ENCODE data around the gene RAB30. TPM values are rescaled to one million over a fixed set of nuclear protein-coding genes. Genes with fewer than 3 reads are reported as not detected.
A peak's percentile ranks its signal among the peaks of the same experiment; 100 is the strongest.

Gene RAB30
- total and polyA plus RNA-seq, 2 donors = 4.5 to 7.5 TPM

- Histone ChIP-seq H3K4me3 (ENCODE audit: low read length in 2 of 2) (no peak overlapping the region), H3K27me3 (ENCODE audit: control insufficient read depth in 2 of 2, insufficient read depth in 1 of 2, low read length in 1 of 2) (no peaks in the 10 kb centered on the region), H3K4me1 (ENCODE audit: control insufficient read depth in 2 of 2, insufficient read depth in 2 of 2, low read length in 2 of 2) (peaks cover 0 to 3% of the 10 kb centered on the region in 2 donors), H3K9me3 (ENCODE audit: control insufficient read depth in 2 of 2, insufficient read depth in 1 of 2, low read length in 1 of 2) (no peaks in the 10 kb centered on the region), H3K27ac (ENCODE audit: low read depth in 1 of 2, low read length in 1 of 2) (no peak overlapping the region), H3K36me3 (ENCODE audit: control insufficient read depth in 2 of 2, insufficient read depth in 2 of 2, low read length in 1 of 2) (no peaks in the 10 kb centered on the region)
- DNase-seq (ENCODE audit: low read depth in 6 of 9, low spot score in 9 of 9) = peak in 1 of 9 donors; percentile 38
- 68% methylated on average over 3 of the region's 3 CpGs for WGBS
These were observed 47.3 kb downstream of the RAB30 start for GRCh38 chr11:83024270-83024854.

- Histone ChIP-seq H3K36me3 (ENCODE audit: control insufficient read depth in 2 of 2, insufficient read depth in 2 of 2, low read length in 1 of 2) (no peaks in the 10 kb centered on the region), H3K27ac (ENCODE audit: low read depth in 1 of 2, low read length in 1 of 2) (no peak overlapping the region), H3K9me3 (ENCODE audit: control insufficient read depth in 2 of 2, insufficient read depth in 1 of 2, low read length in 1 of 2) (no peaks in the 10 kb centered on the region), H3K4me3 (ENCODE audit: low read length in 2 of 2) (no peak overlapping the region), H3K4me1 (ENCODE audit: control insufficient read depth in 2 of 2, insufficient read depth in 2 of 2, low read length in 2 of 2) (peaks cover 0 to 3% of the 10 kb centered on the region in 2 donors), H3K27me3 (ENCODE audit: control insufficient read depth in 2 of 2, insufficient read depth in 1 of 2, low read length in 1 of 2) (no peaks in the 10 kb centered on the region)
- 87% methylated on average over 4 of the region's 4 CpGs for WGBS
- no peak for DNase-seq (ENCODE audit: low read depth in 6 of 9, low spot score in 9 of 9)
These were observed 48.3 kb downstream of the RAB30 start for GRCh38 chr11:83023410-83023809.

GRCh38 chr11:83021780-83022125 lies 49.9 kb downstream of the RAB30 start:
- no peaks in the 10 kb centered on the region for H3K27me3 ChIP-seq (ENCODE audit: control insufficient read depth in 2 of 2, insufficient read depth in 1 of 2, low read length in 1 of 2)
- no peak overlapping the region for H3K27ac ChIP-seq (ENCODE audit: low read depth in 1 of 2, low read length in 1 of 2)
- no peak overlapping the region for H3K4me3 ChIP-seq (ENCODE audit: low read length in 2 of 2)
- 100% methylated on average over 2 of the region's 2 CpGs for WGBS
- no peaks in the 10 kb centered on the region for H3K36me3 ChIP-seq (ENCODE audit: control insufficient read depth in 2 of 2, insufficient read depth in 2 of 2, low read length in 1 of 2)
- DNase-seq (ENCODE audit: low read depth in 6 of 9, low spot score in 9 of 9) = no peak
- no peaks in the 10 kb centered on the region for H3K9me3 ChIP-seq (ENCODE audit: control insufficient read depth in 2 of 2, insufficient read depth in 1 of 2, low read length in 1 of 2)
- H3K4me1 ChIP-seq (ENCODE audit: control insufficient read depth in 2 of 2, insufficient read depth in 2 of 2, low read length in 2 of 2) = peaks cover 0 to 3% of the 10 kb centered on the region in 2 donors

GRCh38 chr11:83020942-83021779 lies 50.5 kb downstream of the RAB30 start:
- WGBS = 97% methylated on average over 17 of the region's 17 CpGs
- H3K36me3 ChIP-seq (ENCODE audit: control insufficient read depth in 2 of 2, insufficient read depth in 2 of 2, low read length in 1 of 2) = no peaks in the 10 kb centered on the region
- no peaks in the 10 kb centered on the region for H3K27me3 ChIP-seq (ENCODE audit: control insufficient read depth in 2 of 2, insufficient read depth in 1 of 2, low read length in 1 of 2)
- H3K27ac ChIP-seq (ENCODE audit: low read depth in 1 of 2, low read length in 1 of 2) = no peak overlapping the region
- DNase-seq (ENCODE audit: low read depth in 6 of 9, low spot score in 9 of 9) = no peak
- no peak overlapping the region for H3K4me3 ChIP-seq (ENCODE audit: low read length in 2 of 2)
- no peaks in the 10 kb centered on the region for H3K9me3 ChIP-seq (ENCODE audit: control insufficient read depth in 2 of 2, insufficient read depth in 1 of 2, low read length in 1 of 2)
- peaks cover 0 to 3% of the 10 kb centered on the region in 2 donors for H3K4me1 ChIP-seq (ENCODE audit: control insufficient read depth in 2 of 2, insufficient read depth in 2 of 2, low read length in 2 of 2)

- no peaks in the 10 kb centered on the region for H3K9me3 ChIP-seq (ENCODE audit: control insufficient read depth in 2 of 2, insufficient read depth in 1 of 2, low read length in 1 of 2)
- no peaks in the 10 kb centered on the region for H3K27me3 ChIP-seq (ENCODE audit: control insufficient read depth in 2 of 2, insufficient read depth in 1 of 2, low read length in 1 of 2)
- H3K36me3 ChIP-seq (ENCODE audit: control insufficient read depth in 2 of 2, insufficient read depth in 2 of 2, low read length in 1 of 2) = no peaks in the 10 kb centered on the region
- 96% methylated on average over 12 of the region's 12 CpGs for WGBS
- H3K27ac ChIP-seq (ENCODE audit: low read depth in 1 of 2, low read length in 1 of 2) = no peak overlapping the region
- no peak overlapping the region for H3K4me3 ChIP-seq (ENCODE audit: low read length in 2 of 2)
- peaks cover 0 to 3% of the 10 kb centered on the region in 2 donors for H3K4me1 ChIP-seq (ENCODE audit: control insufficient read depth in 2 of 2, insufficient read depth in 2 of 2, low read length in 2 of 2)
- no peak for DNase-seq (ENCODE audit: low read depth in 6 of 9, low spot score in 9 of 9)
These were observed 51.7 kb downstream of the RAB30 start for GRCh38 chr11:83019888-83020579.

- H3K4me1 ChIP-seq (ENCODE audit: control insufficient read depth in 2 of 2, insufficient read depth in 2 of 2, low read length in 2 of 2) = no peaks in the 10 kb centered on the region
- no peak overlapping the region for H3K4me3 ChIP-seq (ENCODE audit: low read length in 2 of 2)
- 97% methylated on average over 1 of the region's 1 CpG for WGBS
- DNase-seq (ENCODE audit: low read depth in 6 of 9, low spot score in 9 of 9) = no peak
- no peaks in the 10 kb centered on the region for H3K9me3 ChIP-seq (ENCODE audit: control insufficient read depth in 2 of 2, insufficient read depth in 1 of 2, low read length in 1 of 2)
- H3K36me3 ChIP-seq (ENCODE audit: control insufficient read depth in 2 of 2, insufficient read depth in 2 of 2, low read length in 1 of 2) = no peaks in the 10 kb centered on the region
- H3K27me3 ChIP-seq (ENCODE audit: control insufficient read depth in 2 of 2, insufficient read depth in 1 of 2, low read length in 1 of 2) = no peaks in the 10 kb centered on the region
- H3K27ac ChIP-seq (ENCODE audit: low read depth in 1 of 2, low read length in 1 of 2) = no peak overlapping the region
These were observed 56.7 kb downstream of the RAB30 start for GRCh38 chr11:83014951-83015350.

- DNase-seq (ENCODE audit: low read depth in 6 of 9, low spot score in 9 of 9) = no peak
- no peak overlapping the region for H3K27ac ChIP-seq (ENCODE audit: low read depth in 1 of 2, low read length in 1 of 2)
- H3K9me3 ChIP-seq (ENCODE audit: control insufficient read depth in 2 of 2, insufficient read depth in 1 of 2, low read length in 1 of 2) = no peaks in the 10 kb centered on the region
- H3K4me1 ChIP-seq (ENCODE audit: control insufficient read depth in 2 of 2, insufficient read depth in 2 of 2, low read length in 2 of 2) = peaks cover 0 to 8% of the 10 kb centered on the region in 2 donors
- WGBS = 87% methylated on average over 7 of the region's 7 CpGs
- no peaks in the 10 kb centered on the region for H3K36me3 ChIP-seq (ENCODE audit: control insufficient read depth in 2 of 2, insufficient read depth in 2 of 2, low read length in 1 of 2)
- no peaks in the 10 kb centered on the region for H3K27me3 ChIP-seq (ENCODE audit: control insufficient read depth in 2 of 2, insufficient read depth in 1 of 2, low read length in 1 of 2)
- H3K4me3 ChIP-seq (ENCODE audit: low read length in 2 of 2) = no peak overlapping the region
These were observed 59.3 kb downstream of the RAB30 start for GRCh38 chr11:83012168-83013067.

GRCh38 chr11:83011333-83012167 lies 60.1 kb downstream of the RAB30 start:
- H3K27ac ChIP-seq (ENCODE audit: low read depth in 1 of 2, low read length in 1 of 2) = no peak overlapping the region
- no peak overlapping the region for H3K4me3 ChIP-seq (ENCODE audit: low read length in 2 of 2)
- DNase-seq (ENCODE audit: low read depth in 6 of 9, low spot score in 9 of 9) = no peak
- no peaks in the 10 kb centered on the region for H3K9me3 ChIP-seq (ENCODE audit: control insufficient read depth in 2 of 2, insufficient read depth in 1 of 2, low read length in 1 of 2)
- H3K36me3 ChIP-seq (ENCODE audit: control insufficient read depth in 2 of 2, insufficient read depth in 2 of 2, low read length in 1 of 2) = no peaks in the 10 kb centered on the region
- no peaks in the 10 kb centered on the region for H3K27me3 ChIP-seq (ENCODE audit: control insufficient read depth in 2 of 2, insufficient read depth in 1 of 2, low read length in 1 of 2)
- 95% methylated on average over 2 of the region's 2 CpGs for WGBS
- H3K4me1 ChIP-seq (ENCODE audit: control insufficient read depth in 2 of 2, insufficient read depth in 2 of 2, low read length in 2 of 2) = peaks cover 0 to 8% of the 10 kb centered on the region in 2 donors

Measured in thymus (tissue), 11 donors.